NCI-H1694 treated with DMSO at 0.1 percent for 48 hours (cell line): ENCODE results near the gene KRTAP5-3.
"Not testable (repeated sequence)": the region's sequence is repeated elsewhere in the genome, so short reads cannot be mapped to it uniquely, and the experiment has no call there.

Experiments
- DNase-seq: peaks from one replicate; lab custom pipeline; 2025; lab: John Stamatoyannopoulos, UW

The KRTAP5-3 gene

GRCh38 chr11:1619449-1619848, 11.2 kb upstream of the KRTAP5-3 start:
- DNase-seq: no peak

GRCh38 chr11:1618231-1618630, 10.0 kb upstream of the KRTAP5-3 start:
- DNase-seq: no peak

- DNase-seq: not testable (repeated sequence)
Observed at GRCh38 chr11:1607901-1608300, 362 bp downstream of the KRTAP5-3 start.

GRCh38 chr11:1607156-1607845, 962 bp downstream of the KRTAP5-3 start:
- DNase-seq: not testable (repeated sequence)

- DNase-seq: not testable (repeated sequence)
Observed at GRCh38 chr11:1605923-1606322, 2.3 kb downstream of the KRTAP5-3 start.

- DNase-seq: no peak
Observed at GRCh38 chr11:1604711-1605110, 3.6 kb downstream of the KRTAP5-3 start.

- no peak for DNase-seq
Observed at GRCh38 chr11:1604181-1604580, 4.1 kb downstream of the KRTAP5-3 start.

GRCh38 chr11:1603629-1604028, 4.6 kb downstream of the KRTAP5-3 start:
- DNase-seq: no peak

GRCh38 chr11:1601663-1602062, 6.6 kb downstream of the KRTAP5-3 start:
- DNase-seq: not testable (repeated sequence)

GRCh38 chr11:1600626-1601025, 7.6 kb downstream of the KRTAP5-3 start:
- no peak for DNase-seq

- DNase-seq: no peak
Observed at GRCh38 chr11:1598816-1599215, 9.4 kb downstream of the KRTAP5-3 start.

GRCh38 chr11:1598406-1598805, 9.9 kb downstream of the KRTAP5-3 start:
- not testable (repeated sequence) for DNase-seq

- DNase-seq: no peak
Observed at GRCh38 chr11:1597994-1598380, 10.3 kb downstream of the KRTAP5-3 start, which contains the start of gene KRTAP5-2. KRTAP5-2 (minus strand) TSS chr11:1598294; CDS start chr11:1598250, 44 bp downstream.

- no peak for DNase-seq
Observed at GRCh38 chr11:1597331-1597993, 10.8 kb downstream of the KRTAP5-3 start.

- not testable (repeated sequence) for DNase-seq
Observed at GRCh38 chr11:1596576-1597121, 11.6 kb downstream of the KRTAP5-3 start.

- DNase-seq: not testable (repeated sequence)
Observed at GRCh38 chr11:1595994-1596575, 12.2 kb downstream of the KRTAP5-3 start.

GRCh38 chr11:1592628-1593027, 15.6 kb downstream of the KRTAP5-3 start:
- no peak for DNase-seq

GRCh38 chr11:1589996-1590395, 18.3 kb downstream of the KRTAP5-3 start:
- no peak for DNase-seq

- DNase-seq: not testable (repeated sequence)
Observed at GRCh38 chr11:1589191-1589963, 18.9 kb downstream of the KRTAP5-3 start.

- DNase-seq: no peak
Observed at GRCh38 chr11:1586699-1587098, 21.6 kb downstream of the KRTAP5-3 start.

GRCh38 chr11:1584661-1585370, 23.4 kb downstream of the KRTAP5-3 start, which contains the start of gene KRTAP5-1:
KRTAP5-1 (minus strand) TSS chr11:1585283; CDS start chr11:1585249, 34 bp downstream.
- DNase-seq: not testable (repeated sequence)
